ENCODE measurements around the gene PEX5L.

The PEX5L gene

DNA sequence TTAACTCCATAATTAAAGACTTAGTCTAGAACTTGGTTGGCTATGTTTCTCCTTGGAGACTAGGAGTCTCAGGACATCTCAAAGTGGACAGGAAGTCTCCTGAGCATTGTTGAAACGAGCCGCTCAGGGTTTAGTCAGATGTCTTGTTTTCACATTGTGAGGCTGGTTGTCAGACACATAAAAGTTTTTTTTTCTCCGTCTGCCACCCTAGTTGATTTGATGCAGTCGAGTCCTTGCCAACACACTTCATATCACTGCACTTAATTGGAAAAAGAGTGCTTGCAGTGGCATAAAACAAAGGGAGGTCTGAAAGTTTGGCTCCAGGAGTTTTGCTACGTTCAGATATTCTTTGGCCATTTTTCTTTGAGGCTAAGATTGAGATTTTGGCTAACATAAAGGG is 291.0 kb downstream of the PEX5L start:
- no peak for DNase-seq (ENCODE audit: low read depth)

DNA sequence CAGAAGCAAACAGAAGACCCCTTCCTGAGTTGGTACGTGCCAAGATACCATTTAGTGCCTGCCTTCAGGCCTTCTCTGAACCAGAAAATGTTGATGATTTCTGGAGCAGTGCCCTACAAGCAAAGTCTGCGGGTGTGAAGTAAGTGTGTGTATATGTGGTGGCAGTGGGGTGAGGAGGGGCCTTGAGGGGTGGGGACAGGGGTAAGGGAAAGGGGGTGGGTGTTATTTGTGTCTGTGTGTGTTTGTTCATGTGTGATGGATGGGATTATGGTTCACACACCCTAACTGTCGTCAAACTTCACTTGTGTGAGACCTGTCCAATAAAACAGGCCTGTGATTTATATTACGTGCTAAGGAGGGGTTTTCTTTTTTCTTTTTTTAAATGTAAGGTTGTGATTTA is 291.7 kb downstream of the PEX5L start:
- no peak for DNase-seq (ENCODE audit: low read depth)
- no peak overlapping the region for H3K4me3 ChIP-seq (ENCODE audit: low read depth, low read length)

More for the DNA sequence above, 291.0 kb downstream of the PEX5L start:
- no peak overlapping the region for H3K4me3 ChIP-seq (ENCODE audit: low read depth, low read length)

Measured in skeletal muscle cell (primary cell).